SK-N-SH (cell line): ENCODE results near the gene WRAP73.

Source experiments
- CTCF ChIP-seq: fragments of 200-600 bp; sonication (generic); IDR thresholded peaks from 2 replicates; pipeline ENCODE4 v1.6.1; 2017; ENCODE audit warnings: antibody characterized with exemption, mild to moderate bottlenecking, moderate library complexity
- EP300 ChIP-seq, 2 experiments: IDR thresholded peaks; 2 replicates each; pipeline versions ENCODE4 v1.4.0 to v1.6.1; 2012; ENCODE audit warnings: borderline replicate concordance in 1 of 2, low read depth in 1 of 2, low read length in 1 of 2
- EZH2phosphoT487 ChIP-seq: fragments of 200-600 bp; sonication (generic); IDR thresholded peaks from 2 replicates; pipeline ENCODE4 v1.6.1; 2017; ENCODE audit warnings: low read depth, mixed run types, mild to moderate bottlenecking, antibody characterized with exemption, moderate library complexity, borderline replicate concordance
- FOSL2 ChIP-seq: IDR thresholded peaks from 2 replicates; pipeline ENCODE4 v1.4.0; 2012; ENCODE audit warnings: low read depth, mild to moderate bottlenecking, moderate library complexity, borderline replicate concordance
- FOXM1 ChIP-seq: IDR thresholded peaks from 2 replicates; pipeline ENCODE4 v1.4.0; 2012; ENCODE audit warnings: low read depth, mild to moderate bottlenecking
- GABPA ChIP-seq: IDR thresholded peaks from 2 replicates; pipeline ENCODE4 v1.4.0; 2012; ENCODE audit warnings: low read depth, mild to moderate bottlenecking
- MAX ChIP-seq: IDR thresholded peaks from 2 replicates; pipeline ENCODE4 v1.4.0; 2012; ENCODE audit warnings: low read depth
- NRF1 ChIP-seq: IDR thresholded peaks from 2 replicates; pipeline ENCODE4 v1.6.1; 2012; ENCODE audit warnings: low read depth, mild to moderate bottlenecking, low read length
- POLR2AphosphoS5 ChIP-seq: IDR thresholded peaks from 2 replicates; pipeline ENCODE4 v1.6.1; 2012; ENCODE audit warnings: low read depth, low read length
- REST ChIP-seq: IDR thresholded peaks from 2 replicates; pipeline ENCODE4 v1.6.1; 2012; ENCODE audit warnings: mild to moderate bottlenecking, low read depth, low read length, moderate library complexity
- RXRA ChIP-seq: IDR thresholded peaks from 2 replicates; pipeline ENCODE4 v1.4.0; 2012; ENCODE audit warnings: low read depth, mild to moderate bottlenecking, borderline replicate concordance
- TEAD4 ChIP-seq: IDR thresholded peaks from 2 replicates; pipeline ENCODE4 v1.4.0; 2012; ENCODE audit warnings: mild to moderate bottlenecking, borderline replicate concordance; ENCODE audit not compliant: insufficient read depth
- YY1 ChIP-seq: IDR thresholded peaks from 2 replicates; pipeline ENCODE4 v1.4.0; 2012; ENCODE audit warnings: low read depth, mild to moderate bottlenecking
- ZBTB33 ChIP-seq: IDR thresholded peaks from 2 replicates; pipeline ENCODE4 v1.4.0; 2012; ENCODE audit warnings: low read depth, borderline replicate concordance

GRCh38 chr1:3641816-3642215 lies 8.1 kb downstream of the WRAP73 start:
- TF ChIP-seq MAX, result no peak
- no peak for TF ChIP-seq RXRA
- TF ChIP-seq CTCF, result no peak
- no peak for TF ChIP-seq YY1
- no peak for TF ChIP-seq FOXM1
- TF ChIP-seq EZH2phosphoT487, result no peak
- TF ChIP-seq POLR2AphosphoS5, result no peak
- TF ChIP-seq ZBTB33, result no peak
- TF ChIP-seq REST, result no peak
- TF ChIP-seq TEAD4, result no peak
- TF ChIP-seq NRF1, result no peak
- no peak for TF ChIP-seq FOSL2
- TF ChIP-seq EP300 (IDR thresholded peaks at IDR 0.05; ENCODE audit: borderline replicate concordance in 1 of 2, low read depth in 1 of 2, low read length in 1 of 2), result no peak
- no peak for TF ChIP-seq GABPA
